ENCODE data around the gene ATG16L1.

DNA sequence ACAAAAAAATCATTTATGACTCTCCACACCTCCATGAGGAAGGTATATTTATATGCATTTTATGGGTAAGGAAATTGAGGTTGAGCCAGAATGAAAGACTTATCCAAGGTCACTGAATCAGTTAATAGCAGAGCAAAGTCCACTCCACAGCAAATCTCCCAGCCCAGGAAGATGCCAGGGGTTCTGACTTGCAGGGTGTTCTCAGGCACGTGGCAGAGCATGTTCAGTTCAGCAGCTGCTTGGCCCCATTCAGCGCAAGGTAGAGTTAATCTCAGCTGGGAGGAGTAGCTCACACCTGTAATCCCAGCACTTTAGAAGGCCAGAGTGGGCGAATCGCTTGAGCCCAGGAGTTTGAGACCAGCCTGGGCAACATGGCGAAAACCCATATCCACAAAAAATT, 85.1 kb downstream of the ATG16L1 start:
- TF ChIP-seq, protein P1, sequence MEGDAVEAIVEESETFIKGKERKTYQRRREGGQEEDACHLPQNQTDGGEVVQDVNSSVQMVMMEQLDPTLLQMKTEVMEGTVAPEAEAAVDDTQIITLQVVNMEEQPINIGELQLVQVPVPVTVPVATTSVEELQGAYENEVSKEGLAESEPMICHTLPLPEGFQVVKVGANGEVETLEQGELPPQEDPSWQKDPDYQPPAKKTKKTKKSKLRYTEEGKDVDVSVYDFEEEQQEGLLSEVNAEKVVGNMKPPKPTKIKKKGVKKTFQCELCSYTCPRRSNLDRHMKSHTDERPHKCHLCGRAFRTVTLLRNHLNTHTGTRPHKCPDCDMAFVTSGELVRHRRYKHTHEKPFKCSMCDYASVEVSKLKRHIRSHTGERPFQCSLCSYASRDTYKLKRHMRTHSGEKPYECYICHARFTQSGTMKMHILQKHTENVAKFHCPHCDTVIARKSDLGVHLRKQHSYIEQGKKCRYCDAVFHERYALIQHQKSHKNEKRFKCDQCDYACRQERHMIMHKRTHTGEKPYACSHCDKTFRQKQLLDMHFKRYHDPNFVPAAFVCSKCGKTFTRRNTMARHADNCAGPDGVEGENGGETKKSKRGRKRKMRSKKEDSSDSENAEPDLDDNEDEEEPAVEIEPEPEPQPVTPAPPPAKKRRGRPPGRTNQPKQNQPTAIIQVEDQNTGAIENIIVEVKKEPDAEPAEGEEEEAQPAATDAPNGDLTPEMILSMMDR (IDR thresholded peaks at IDR 0.05; ENCODE audit: low read depth, low read length), result no peak
- TF ChIP-seq EZH2phosphoT487 (IDR thresholded peaks at IDR 0.05; ENCODE audit: low read depth), result no peak

All from OCI-LY3 (cell line).